ENCODE measurements around the gene FN1.

DNA sequence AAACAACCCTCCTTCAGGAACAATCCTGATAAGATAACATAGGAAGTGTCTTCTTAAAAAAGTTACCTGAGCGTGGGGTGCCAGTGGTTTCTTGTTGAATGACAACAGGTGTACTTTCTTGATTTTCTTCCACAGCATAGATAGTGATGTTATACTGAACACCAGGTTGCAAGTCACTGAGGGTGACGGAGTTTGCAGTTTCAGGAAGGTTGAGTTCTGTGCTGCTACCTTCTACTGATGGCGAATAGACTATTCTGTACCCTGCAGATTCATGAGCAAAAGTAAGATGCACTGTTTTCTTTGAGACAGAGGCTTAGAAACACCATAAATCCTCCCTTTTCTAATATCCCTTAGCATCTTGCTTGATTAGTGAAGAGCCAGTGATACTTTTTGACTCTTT lies 28.8 kb downstream of the FN1 start:
- TF ChIP-seq, protein P1, sequence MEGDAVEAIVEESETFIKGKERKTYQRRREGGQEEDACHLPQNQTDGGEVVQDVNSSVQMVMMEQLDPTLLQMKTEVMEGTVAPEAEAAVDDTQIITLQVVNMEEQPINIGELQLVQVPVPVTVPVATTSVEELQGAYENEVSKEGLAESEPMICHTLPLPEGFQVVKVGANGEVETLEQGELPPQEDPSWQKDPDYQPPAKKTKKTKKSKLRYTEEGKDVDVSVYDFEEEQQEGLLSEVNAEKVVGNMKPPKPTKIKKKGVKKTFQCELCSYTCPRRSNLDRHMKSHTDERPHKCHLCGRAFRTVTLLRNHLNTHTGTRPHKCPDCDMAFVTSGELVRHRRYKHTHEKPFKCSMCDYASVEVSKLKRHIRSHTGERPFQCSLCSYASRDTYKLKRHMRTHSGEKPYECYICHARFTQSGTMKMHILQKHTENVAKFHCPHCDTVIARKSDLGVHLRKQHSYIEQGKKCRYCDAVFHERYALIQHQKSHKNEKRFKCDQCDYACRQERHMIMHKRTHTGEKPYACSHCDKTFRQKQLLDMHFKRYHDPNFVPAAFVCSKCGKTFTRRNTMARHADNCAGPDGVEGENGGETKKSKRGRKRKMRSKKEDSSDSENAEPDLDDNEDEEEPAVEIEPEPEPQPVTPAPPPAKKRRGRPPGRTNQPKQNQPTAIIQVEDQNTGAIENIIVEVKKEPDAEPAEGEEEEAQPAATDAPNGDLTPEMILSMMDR (conservative IDR thresholded peaks at IDR 0.05; ENCODE audit: low read depth, low read length), result no peak
- TF ChIP-seq EZH2 (IDR thresholded peaks at IDR 0.05; ENCODE audit: borderline replicate concordance, low read depth, low read length, poor library complexity, severe bottlenecking), result no peak
